NAMALWA (cell line): Measurements from ENCODE around the gene AHNAK2.
A peak's percentile ranks its signal among the peaks of the same experiment; 100 is the strongest.
"Not testable (repeated sequence)": the region's sequence is repeated elsewhere in the genome, so short reads cannot be mapped to it uniquely, and the experiment has no call there.

Source experiments
- DNase-seq: peaks from one replicate; pipeline ENCODE4 v3.0.0-alpha.2; 2015; ENCODE audit warnings: low spot score

The AHNAK2 gene

GRCh38 chr14:104898870-104899510 is 79.2 kb downstream of the AHNAK2 start:
- no peak for DNase-seq

GRCh38 chr14:104898195-104898558 is 80.0 kb downstream of the AHNAK2 start:
- no peak for DNase-seq

GRCh38 chr14:104897330-104898194 is 80.6 kb downstream of the AHNAK2 start:
- no peak for DNase-seq

- DNase-seq, result peak; percentile 59
Measured at GRCh38 chr14:104895786-104896661, 82.2 kb downstream of the AHNAK2 start.

- no peak for DNase-seq
Measured at GRCh38 chr14:104895207-104895785, 82.9 kb downstream of the AHNAK2 start.

GRCh38 chr14:104894331-104895206 is 83.6 kb downstream of the AHNAK2 start:
- DNase-seq, result no peak

GRCh38 chr14:104893435-104894207 is 84.6 kb downstream of the AHNAK2 start:
- peak; percentile 81 for DNase-seq

GRCh38 chr14:104892531-104893434 is 85.4 kb downstream of the AHNAK2 start:
- no peak for DNase-seq

GRCh38 chr14:104891664-104892530 is 86.3 kb downstream of the AHNAK2 start:
- peak; percentile 9 for DNase-seq

GRCh38 chr14:104891121-104891551 is 87.0 kb downstream of the AHNAK2 start:
- peak; percentile 3 for DNase-seq

GRCh38 chr14:104890292-104890691 is 87.9 kb downstream of the AHNAK2 start:
- not testable (repeated sequence) for DNase-seq

- no peak for DNase-seq
Measured at GRCh38 chr14:104889375-104889757, 88.8 kb downstream of the AHNAK2 start.

GRCh38 chr14:104888489-104889374 is 89.4 kb downstream of the AHNAK2 start:
- no peak for DNase-seq

- DNase-seq, result no peak
Measured at GRCh38 chr14:104887623-104888488, 90.3 kb downstream of the AHNAK2 start.
